K562 (cell line): Measurements from ENCODE around the gene PGM2. TPM values are rescaled to one million over a fixed set of nuclear protein-coding genes. Genes with fewer than 3 reads are reported as not detected.

ENCODE experiments used
- ATAC-seq: fragments of 200-7000 bp; cut with Tn5 transposase; 3 replicates; pipeline ENCODE4 v1.9.1; 2020; ENCODE audit warnings: moderate library complexity
- BruUV-seq: library from RNA; stranded (reverse); fragments of 400-500 nt; replicated peaks from 2 replicates; lab custom pipeline; 2021; lab: Mats Ljungman, UMichigan
- CTCF ChIA-PET: fragments of 300-600 bp; formaldehyde crosslinking; extraction: SDS; loops from one replicate; lab custom pipeline; 2021; ENCODE audit warnings: low intra/inter-chr PET ratio; lab: Yijun Ruan, JAX
- POLR2A ChIA-PET: fragments of 300-600, 350-650 bp; sonication (Branson Sonifier 250); formaldehyde crosslinking; extraction: SDS; loops from one replicate; lab custom pipeline; 2021; ENCODE audit warnings: antibody characterized with exemption, inconsistent platforms; lab: Yijun Ruan, JAX
- DNase-seq, 4 experiments: peaks; one replicate each; pipeline versions ENCODE4 v3.0.0 to v3.0.0-alpha.2; 2011 to 2018; ENCODE audit warnings: low spot score in 3 of 4, mixed read lengths in 3 of 4; ENCODE audit errors: extremely low read depth in 1 of 4
- FAIRE-seq: peaks from 2 replicates; lab custom pipeline; 2011; peaks lifted over from hg19 to GRCh38; lab: Jason Lieb, UNC
- H2AFZ ChIP-seq: 2 replicates; pipeline ENCODE4 v1.6.0; 2011; ENCODE audit warnings: low read depth, low read length, control low read depth, inconsistent platforms
- H3K27ac ChIP-seq: fragments of 200-600 bp; 3 replicates; pipeline ENCODE4 v1.8.0; 2011; ENCODE audit warnings: low read depth, mild to moderate bottlenecking, control low read depth, inconsistent platforms, low read length, moderate library complexity, mixed read lengths; ENCODE audit errors: extremely low read depth
- H3K27me3 ChIP-seq, 2 experiments: fragments of 300-600 bp in 1 of 2; 2 replicates in 1 of 2; 3 replicates in 1 of 2; pipeline versions ENCODE4 v1.6.0 to v1.8.0; 2011; ENCODE audit warnings: inconsistent platforms in 2 of 2, low read length in 2 of 2, mild to moderate bottlenecking in 1 of 2, mixed read lengths in 1 of 2, moderate library complexity in 1 of 2; ENCODE audit not compliant: control insufficient read depth in 2 of 2, insufficient read depth in 2 of 2
- H3K36me3 ChIP-seq: fragments of 300-600 bp; 3 replicates; pipeline ENCODE4 v1.8.0; 2011; ENCODE audit warnings: mild to moderate bottlenecking, low read length, inconsistent platforms; ENCODE audit not compliant: control insufficient read depth, insufficient read depth
- H3K4me1 ChIP-seq, 2 experiments: fragments of 200-600 bp in 1 of 2; replicated peaks in 1 of 2; 2 replicates in 1 of 2; 3 replicates in 1 of 2; pipeline versions ENCODE4 v1.5.1 to v1.8.0; 2011; ENCODE audit warnings: inconsistent platforms in 2 of 2, low read length in 2 of 2, mild to moderate bottlenecking in 1 of 2, mixed read lengths in 1 of 2, moderate library complexity in 1 of 2; ENCODE audit not compliant: control insufficient read depth in 2 of 2, insufficient read depth in 2 of 2
- H3K4me2 ChIP-seq: 2 replicates; pipeline ENCODE4 v1.6.1; 2011; ENCODE audit warnings: low read length, control low read depth, inconsistent platforms, mixed read lengths; ENCODE audit not compliant: insufficient read depth
- H3K4me3 ChIP-seq: fragments of 200-600 bp; sonication (generic), shearing (Covaris generic); 2 replicates; pipeline ENCODE4 v1.5.1; 2016; ENCODE audit warnings: control low read depth, inconsistent platforms
- H3K79me2 ChIP-seq: fragments of 200-600 bp; 3 replicates; pipeline ENCODE4 v1.8.0; 2011; ENCODE audit warnings: low read length, inconsistent platforms; ENCODE audit not compliant: control insufficient read depth, insufficient read depth
- H3K9ac ChIP-seq, 2 experiments: 2 replicates each; pipeline versions ENCODE4 v1.6.0 to v1.6.1; 2011; ENCODE audit warnings: low read depth in 2 of 2, low read length in 2 of 2, control low read depth in 1 of 2, inconsistent platforms in 1 of 2, mild to moderate bottlenecking in 1 of 2, mixed read lengths in 1 of 2; ENCODE audit not compliant: insufficient read depth in 1 of 2
- H3K9me1 ChIP-seq: one replicate; pipeline ENCODE4 v1.6.0; 2011; ENCODE audit warnings: inconsistent platforms, mild to moderate bottlenecking, low read length, moderate library complexity; ENCODE audit not compliant: control insufficient read depth, insufficient read depth
- H3K9me3 ChIP-seq: replicated peaks from 2 replicates; pipeline ENCODE4 v1.5.1; 2011; ENCODE audit warnings: low read depth, low read length, inconsistent platforms; ENCODE audit not compliant: control insufficient read depth, insufficient read depth
- H4K20me1 ChIP-seq: replicated peaks from 2 replicates; pipeline ENCODE4 v1.6.1; 2011; ENCODE audit warnings: low read length, inconsistent platforms, mixed read lengths; ENCODE audit not compliant: control insufficient read depth, insufficient read depth
- ETV6 ChIP-seq, 3 experiments: fragments of 150-350 bp in 1 of 3; sonication (generic) in 1 of 3; formaldehyde crosslinking in 1 of 3; IDR thresholded peaks; 2 replicates each; pipeline versions ENCODE4 v1.6.1 to v1.8.0; 2014 to 2022; ENCODE audit warnings: borderline replicate concordance in 2 of 3, low read depth in 2 of 3, antibody characterized with exemption in 1 of 3, low read length in 1 of 3, mild to moderate bottlenecking in 1 of 3, missing genetic modification reagents in 1 of 3
- HNRNPL ChIP-seq: fragments of 200-400 bp; formaldehyde crosslinking; IDR thresholded peaks from 2 replicates; pipeline ENCODE4 v1.6.1; 2017; ENCODE audit warnings: low read depth, mild to moderate bottlenecking, low read length
- NFIX ChIP-seq: fragments of 250-450 bp; sonication (Bioruptor Pico); IDR thresholded peaks from 2 replicates; pipeline ENCODE4 v1.4.0; 2020; ENCODE audit warnings: low read depth, mild to moderate bottlenecking, moderate library complexity
- WGBS: fragments of 100-300 bp; shearing (Covaris generic); methylation state at CpG from one replicate; pipeline ENCODE4 v1.1.6; 2016; ENCODE audit warnings: low coverage, mixed read lengths; ENCODE audit not compliant: insufficient coverage; ENCODE audit errors: missing lambda C conversion rate; 5-methylcytosine and 5-hydroxymethylcytosine counted together
- in situ Hi-C: fragments of 300-500 bp; cut with MboI; formaldehyde crosslinking; loops from 4 replicates; pipeline ENCODE4 v1.15.0; 2018; ENCODE audit warnings: inconsistent platforms, mixed read lengths
- intact Hi-C: fragments of 100-400 bp; cut with micrococcal nuclease; formaldehyde crosslinking; loops from 2 replicates; pipeline ENCODE4 v1.14.2; 2022
- polyA plus RNA-seq, 8 experiments: library from polyadenylated mRNA; depleted of rRNA in 4 of 8; stranded (reverse) in 5 of 8; unstranded in 3 of 8; fragments of >200 nt; fragmentation: Nextera tagmentation in 2 of 8; fragmentation: Illumina TruSeq in 1 of 8; extraction: Ambion mirVana in 2 of 8; extraction: Trizol in 1 of 8; gene quantifications; 2 replicates each; pipeline versions ENCODE4 v1.2.1 to v1.2.3, GENCODE V29; 2011 to 2014; ENCODE audit warnings: inconsistent platforms in 1 of 8, missing spikeins in 1 of 8
- total RNA-seq, 7 experiments: library from RNA; depleted of rRNA in 6 of 7; stranded (reverse); fragments of >200 nt in 6 of 7; fragmentation: Illumina TruSeq in 2 of 7; extraction: Trizol in 2 of 7; gene quantifications; 2 replicates each; pipeline versions ENCODE4 v1.2.1 to v1.2.3, GENCODE V29; 2011 to 2021; ENCODE audit warnings: low replicate concordance in 1 of 7
- TF ChIP-seq, protein P1 (sequence below): fragments of 150-350 bp; IDR thresholded peaks from 2 replicates; pipeline ENCODE4 v1.6.1; 2014; ENCODE audit warnings: low read depth, mild to moderate bottlenecking, low read length, borderline replicate concordance
- TF ChIP-seq, protein P2 (sequence below): IDR thresholded peaks from 2 replicates; pipeline ENCODE4 v1.6.1; 2011; ENCODE audit not compliant: insufficient read length; ENCODE audit errors: extremely low read depth
- TF ChIP-seq, protein P3 (sequence below): fragments of 450-650 bp; IDR thresholded peaks from one replicate; pipeline ENCODE4 v1.6.1; 2018; ENCODE audit warnings: mild to moderate bottlenecking, moderate library complexity; ENCODE audit not compliant: partially characterized antibody

Gene PGM2
- total and polyA plus RNA-seq, 9 of the 15 experiments (the other 6 are each of a cell fraction or from before 2014, with no cell fraction given) = 15.2 to 77.3 (median 51.4) TPM

DNA sequence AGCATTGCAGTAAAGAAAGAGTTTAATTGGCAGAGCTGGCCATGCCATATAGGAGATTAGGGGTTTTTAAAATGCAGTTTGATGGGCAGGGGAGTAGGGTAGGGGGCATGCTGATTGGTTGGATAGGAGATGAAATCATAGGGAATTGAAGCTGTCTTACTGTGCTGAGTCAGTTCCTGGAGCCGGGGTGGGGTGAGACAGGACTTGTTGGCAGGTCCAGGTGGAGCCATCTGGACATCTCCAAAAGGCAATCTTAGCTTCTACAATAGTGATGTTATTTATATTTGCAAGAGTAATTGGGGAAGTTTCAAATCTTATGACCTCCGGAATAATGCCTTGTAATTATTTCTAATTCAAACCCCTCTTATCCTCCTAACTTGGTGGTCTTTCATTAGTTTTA is 32.4 kb upstream of the PGM2 start:
- H3K9ac ChIP-seq = no peak overlapping the region
- intact Hi-C loops = no loop called here

DNA sequence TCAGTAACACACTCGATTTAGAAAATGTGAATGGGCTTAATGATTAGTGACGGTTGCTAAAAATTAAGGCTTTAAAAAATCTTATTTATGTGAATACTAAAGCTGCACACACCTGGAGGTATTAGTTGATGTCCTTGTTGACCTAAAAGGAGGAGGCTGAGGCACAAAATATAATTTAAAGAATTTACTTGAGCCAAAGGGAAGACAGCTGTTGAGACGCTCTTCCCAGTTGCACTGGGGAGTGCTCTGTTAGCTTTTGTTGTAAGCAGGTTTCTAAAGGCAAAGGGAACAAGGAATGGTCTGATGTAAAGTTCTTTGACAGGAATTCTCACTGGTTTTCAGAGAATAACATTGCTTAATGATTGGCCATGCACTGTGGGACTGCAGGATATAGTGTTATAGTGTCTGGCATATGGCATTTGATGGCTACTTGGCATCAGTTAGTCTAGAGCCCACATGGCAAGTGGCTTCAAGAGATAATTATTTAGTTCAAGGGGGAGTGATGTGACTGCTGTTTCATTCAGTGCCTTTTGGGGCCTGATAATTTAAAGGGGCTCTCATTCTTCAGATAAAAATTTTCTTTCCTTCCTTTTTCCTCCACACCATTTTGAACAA is 30.8 kb upstream of the PGM2 start:
- CTCF ChIA-PET = no interaction called here
- BruUV-seq = no TSS peak
- Histone ChIP-seq H3K4me1 (no peaks in the 10 kb centered on the region), H3K4me2 (no peak overlapping the region), H3K4me3 (no peak overlapping the region), H3K36me3 (no peaks in the 10 kb centered on the region), H4K20me1 (no peaks in the 10 kb centered on the region), H3K27ac (no peak overlapping the region), H3K9me1 (no peaks in the 10 kb centered on the region), H3K79me2 (no peaks in the 10 kb centered on the region), H2AFZ (no peak overlapping the region), H3K9ac (no peak overlapping the region), H3K9me3 (no peaks in the 10 kb centered on the region), H3K27me3 (peaks cover 0 to 4% of the 10 kb centered on the region in 2 experiments; a peak in 1 of 5 replicates)
- in situ Hi-C loops (no loop called here), intact Hi-C loops (no loop called here)
- TF ChIP-seq NFIX (CRISPR knock-in tag) (no peak), ETV6 (IDR thresholded peaks at IDR 0.05; ENCODE audit: borderline replicate concordance in 1 of 2, low read depth in 2 of 2, low read length in 1 of 2) (no peak), ETV6 (CRISPR knock-in tag; IDR thresholded peaks at IDR 0.05; ENCODE audit: borderline replicate concordance) (no peak), HNRNPL (no peak)
- TF ChIP-seq, protein P1, sequence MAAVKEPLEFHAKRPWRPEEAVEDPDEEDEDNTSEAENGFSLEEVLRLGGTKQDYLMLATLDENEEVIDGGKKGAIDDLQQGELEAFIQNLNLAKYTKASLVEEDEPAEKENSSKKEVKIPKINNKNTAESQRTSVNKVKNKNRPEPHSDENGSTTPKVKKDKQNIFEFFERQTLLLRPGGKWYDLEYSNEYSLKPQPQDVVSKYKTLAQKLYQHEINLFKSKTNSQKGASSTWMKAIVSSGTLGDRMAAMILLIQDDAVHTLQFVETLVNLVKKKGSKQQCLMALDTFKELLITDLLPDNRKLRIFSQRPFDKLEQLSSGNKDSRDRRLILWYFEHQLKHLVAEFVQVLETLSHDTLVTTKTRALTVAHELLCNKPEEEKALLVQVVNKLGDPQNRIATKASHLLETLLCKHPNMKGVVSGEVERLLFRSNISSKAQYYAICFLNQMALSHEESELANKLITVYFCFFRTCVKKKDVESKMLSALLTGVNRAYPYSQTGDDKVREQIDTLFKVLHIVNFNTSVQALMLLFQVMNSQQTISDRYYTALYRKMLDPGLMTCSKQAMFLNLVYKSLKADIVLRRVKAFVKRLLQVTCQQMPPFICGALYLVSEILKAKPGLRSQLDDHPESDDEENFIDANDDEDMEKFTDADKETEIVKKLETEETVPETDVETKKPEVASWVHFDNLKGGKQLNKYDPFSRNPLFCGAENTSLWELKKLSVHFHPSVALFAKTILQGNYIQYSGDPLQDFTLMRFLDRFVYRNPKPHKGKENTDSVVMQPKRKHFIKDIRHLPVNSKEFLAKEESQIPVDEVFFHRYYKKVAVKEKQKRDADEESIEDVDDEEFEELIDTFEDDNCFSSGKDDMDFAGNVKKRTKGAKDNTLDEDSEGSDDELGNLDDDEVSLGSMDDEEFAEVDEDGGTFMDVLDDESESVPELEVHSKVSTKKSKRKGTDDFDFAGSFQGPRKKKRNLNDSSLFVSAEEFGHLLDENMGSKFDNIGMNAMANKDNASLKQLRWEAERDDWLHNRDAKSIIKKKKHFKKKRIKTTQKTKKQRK = no peak
- TF ChIP-seq, protein P2, sequence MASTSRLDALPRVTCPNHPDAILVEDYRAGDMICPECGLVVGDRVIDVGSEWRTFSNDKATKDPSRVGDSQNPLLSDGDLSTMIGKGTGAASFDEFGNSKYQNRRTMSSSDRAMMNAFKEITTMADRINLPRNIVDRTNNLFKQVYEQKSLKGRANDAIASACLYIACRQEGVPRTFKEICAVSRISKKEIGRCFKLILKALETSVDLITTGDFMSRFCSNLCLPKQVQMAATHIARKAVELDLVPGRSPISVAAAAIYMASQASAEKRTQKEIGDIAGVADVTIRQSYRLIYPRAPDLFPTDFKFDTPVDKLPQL = no peak
- POLR2A ChIA-PET = interaction anchor here (1.0 kb wide), 1 partner anchor 34 kb away, joined by 3 read pairs; no protein-coding TSS in a partner anchor
- no peak for FAIRE-seq
- WGBS = 0% methylated on average over 3 of the region's 3 CpGs
- no peak for ATAC-seq
- DNase-seq = no peak

More for the DNA sequence above, 32.4 kb upstream of the PGM2 start:
- ATAC-seq (no peak), FAIRE-seq (no peak), DNase-seq (no peak)
- 0% methylated on average over 2 of the region's 2 CpGs for WGBS
- Histone ChIP-seq H3K27ac (no peak overlapping the region), H3K79me2 (no peaks in the 10 kb centered on the region), H3K36me3 (no peaks in the 10 kb centered on the region), H2AFZ (no peak overlapping the region), H4K20me1 (no peaks in the 10 kb centered on the region), H3K9me1 (no peaks in the 10 kb centered on the region), H3K27me3 (peaks cover 0 to 4% of the 10 kb centered on the region in 2 experiments; a peak in 1 of 5 replicates), H3K9me3 (no peaks in the 10 kb centered on the region), H3K4me2 (no peak overlapping the region), H3K4me1 (no peaks in the 10 kb centered on the region), H3K4me3 (no peak overlapping the region)
- POLR2A ChIA-PET = interaction anchor here (0.6 kb wide), 1 partner anchor 182 kb away, joined by 3 read pairs; no protein-coding TSS in a partner anchor
- BruUV-seq = no TSS peak
- in situ Hi-C loops = no loop called here
- CTCF ChIA-PET = no interaction called here
- TF ChIP-seq, protein P3, sequence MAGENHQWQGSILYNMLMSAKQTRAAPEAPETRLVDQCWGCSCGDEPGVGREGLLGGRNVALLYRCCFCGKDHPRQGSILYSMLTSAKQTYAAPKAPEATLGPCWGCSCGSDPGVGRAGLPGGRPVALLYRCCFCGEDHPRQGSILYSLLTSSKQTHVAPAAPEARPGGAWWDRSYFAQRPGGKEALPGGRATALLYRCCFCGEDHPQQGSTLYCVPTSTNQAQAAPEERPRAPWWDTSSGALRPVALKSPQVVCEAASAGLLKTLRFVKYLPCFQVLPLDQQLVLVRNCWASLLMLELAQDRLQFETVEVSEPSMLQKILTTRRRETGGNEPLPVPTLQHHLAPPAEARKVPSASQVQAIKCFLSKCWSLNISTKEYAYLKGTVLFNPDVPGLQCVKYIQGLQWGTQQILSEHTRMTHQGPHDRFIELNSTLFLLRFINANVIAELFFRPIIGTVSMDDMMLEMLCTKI = no peak
- TF ChIP-seq, all 486 proteins: peak for 0
